GM23248 (cell line): Measurements from ENCODE around the gene SMIM8. TPM values are rescaled to one million over a fixed set of nuclear protein-coding genes. Genes with fewer than 3 reads are reported as not detected.
"Not testable (repeated sequence)": the region's sequence is repeated elsewhere in the genome, so short reads cannot be mapped to it uniquely, and the experiment has no call there.

Experiments used
- DNase-seq: peaks from one replicate; pipeline ENCODE4 v3.0.0-alpha.2; 2015
- H2AFZ ChIP-seq: fragments of 200-600 bp; sonication (generic); 2 replicates; pipeline ENCODE4 v1.6.1; 2016; ENCODE audit warnings: antibody characterized with exemption
- H3F3A ChIP-seq: fragments of 200-600 bp; sonication (generic); 2 replicates; pipeline ENCODE4 v1.6.1; 2016; ENCODE audit warnings: mild to moderate bottlenecking, antibody characterized with exemption, mixed run types; ENCODE audit not compliant: insufficient read depth
- H3K27ac ChIP-seq: fragments of 200-600 bp; sonication (generic); 2 replicates; pipeline ENCODE4 v1.5.1; 2016; ENCODE audit warnings: mild to moderate bottlenecking
- H3K27me3 ChIP-seq: fragments of 200-600 bp; sonication (generic); replicated peaks from 2 replicates; pipeline ENCODE4 v1.6.1; 2016; ENCODE audit warnings: mild to moderate bottlenecking; ENCODE audit not compliant: insufficient read depth
- H3K36me3 ChIP-seq: fragments of 200-600 bp; sonication (generic); 2 replicates; pipeline ENCODE4 v1.6.1; 2016; ENCODE audit warnings: low read depth, mild to moderate bottlenecking
- H3K4me1 ChIP-seq: fragments of 200-600 bp; sonication (generic); 2 replicates; pipeline ENCODE4 v1.6.1; 2016; ENCODE audit warnings: mild to moderate bottlenecking; ENCODE audit not compliant: insufficient read depth
- H3K4me2 ChIP-seq: fragments of 200-600 bp; sonication (generic); one replicate; pipeline ENCODE4 v1.6.1; 2016; ENCODE audit warnings: mild to moderate bottlenecking; ENCODE audit not compliant: unreplicated experiment
- H3K4me3 ChIP-seq: fragments of 200-600 bp; sonication (generic); 2 replicates; pipeline ENCODE4 v1.5.1; 2016; ENCODE audit warnings: mild to moderate bottlenecking
- H3K79me2 ChIP-seq: fragments of 200-600 bp; sonication (generic); 2 replicates; pipeline ENCODE4 v1.6.1; 2016; ENCODE audit warnings: mild to moderate bottlenecking; ENCODE audit not compliant: insufficient read depth
- H3K9ac ChIP-seq: fragments of 200-600 bp; sonication (generic); 2 replicates; pipeline ENCODE4 v1.6.1; 2016; ENCODE audit warnings: mild to moderate bottlenecking
- H3K9me2 ChIP-seq: fragments of 200-600 bp; sonication (generic); 2 replicates; pipeline ENCODE4 v1.6.1; 2016; ENCODE audit warnings: mixed run types, mild to moderate bottlenecking, moderate library complexity; ENCODE audit not compliant: insufficient read depth
- H3K9me3 ChIP-seq: fragments of 200-600 bp; sonication (generic); one replicate; pipeline ENCODE4 v1.6.1; 2017; ENCODE audit warnings: low read depth
- H4K20me1 ChIP-seq: fragments of 200-600 bp; sonication (generic); 2 replicates; pipeline ENCODE4 v1.6.0; 2016; ENCODE audit not compliant: insufficient read depth
- EZH2 ChIP-seq: fragments of 200-600 bp; sonication (generic); IDR thresholded peaks from 2 replicates; pipeline ENCODE4 v1.6.1; 2018; ENCODE audit warnings: antibody characterized with exemption, mild to moderate bottlenecking; ENCODE audit not compliant: insufficient read depth, poor library complexity, severe bottlenecking
- EZH2phosphoT487 ChIP-seq: fragments of 200-600 bp; sonication (generic); IDR thresholded peaks from 2 replicates; pipeline ENCODE4 v1.6.1; 2018; ENCODE audit warnings: antibody characterized with exemption, moderate library complexity, mild to moderate bottlenecking, low read depth; ENCODE audit not compliant: insufficient read depth
- WGBS, 2 experiments: methylation state at CpG; one replicate each; pipeline ENCODE4 v1.1.6; 2015 to 2017; ENCODE audit warnings: low lambda C conversion rate in 2 of 2, low coverage in 1 of 2; ENCODE audit errors: missing lambda C conversion rate in 2 of 2; 5-methylcytosine and 5-hydroxymethylcytosine counted together
- in situ Hi-C: fragments of 300-500 bp; cut with MboI; formaldehyde crosslinking; loops from 2 replicates; pipeline ENCODE4 v1.15.0; 2020
- polyA plus RNA-seq: library from polyadenylated mRNA; unstranded; fragments of >200 nt; fragmentation: Nextera tagmentation; extraction: Ambion mirVana; gene quantifications from 2 replicates; pipeline ENCODE4 v1.2.1, GENCODE V29; 2016
- total RNA-seq: library from RNA; depleted of rRNA; stranded (reverse); fragments of >200 nt; shearing (Covaris generic); gene quantifications from 2 replicates; pipeline ENCODE4 v1.2.3, GENCODE V29; 2014

The SMIM8 gene
- total and polyA plus RNA-seq, 2 experiments from 2014 or later = 2.4 to 8.7 TPM

GRCh38 chr6:87289571-87289970, 32.8 kb upstream of the SMIM8 start:
- no peaks in the 10 kb centered on the region for H3K36me3 ChIP-seq
- 58 to 63% methylated on average over 3 of the region's 3 CpGs for WGBS, 2 experiments
- no peaks in the 10 kb centered on the region for H3K9me2 ChIP-seq
- no peak overlapping the region for H3K27ac ChIP-seq
- H3K27me3 ChIP-seq = peaks cover 12% of the 10 kb centered on the region; the same call in 1 of the 2 replicates
- H4K20me1 ChIP-seq = no peaks in the 10 kb centered on the region
- DNase-seq = no peak
- in situ Hi-C loops = no loop called here
- no peaks in the 10 kb centered on the region for H3K4me1 ChIP-seq
- H3K79me2 ChIP-seq = no peaks in the 10 kb centered on the region
- H3F3A ChIP-seq = no peaks in the 10 kb centered on the region
- H3K4me2 ChIP-seq = no peak overlapping the region
- no peaks in the 10 kb centered on the region for H3K9me3 ChIP-seq
- TF ChIP-seq EZH2 (no peak), EZH2phosphoT487 (no peak)
- H2AFZ ChIP-seq = no peak overlapping the region
- no peak overlapping the region for H3K4me3 ChIP-seq
- no peak overlapping the region for H3K9ac ChIP-seq

GRCh38 chr6:87291883-87292282, 30.5 kb upstream of the SMIM8 start:
- Histone ChIP-seq H3K4me1 (no peaks in the 10 kb centered on the region), H3K9me3 (no peaks in the 10 kb centered on the region), H3K27me3 (peaks cover 12% of the 10 kb centered on the region; the same call in 1 of the 2 replicates), H3K9me2 (no peaks in the 10 kb centered on the region), H3K4me2 (no peak overlapping the region), H3K9ac (no peak overlapping the region), H3K36me3 (no peaks in the 10 kb centered on the region), H4K20me1 (no peaks in the 10 kb centered on the region), H2AFZ (no peak overlapping the region), H3K27ac (no peak overlapping the region), H3F3A (no peaks in the 10 kb centered on the region), H3K4me3 (no peak overlapping the region), H3K79me2 (no peaks in the 10 kb centered on the region)
- TF ChIP-seq EZH2 (no peak), EZH2phosphoT487 (no peak)
- no peak for DNase-seq
- in situ Hi-C loops = no loop called here
- WGBS, 2 experiments = 40 to 41% methylated on average over 2 of the region's 2 CpGs

- no peak overlapping the region for H3K27ac ChIP-seq
- no peak overlapping the region for H2AFZ ChIP-seq
- no peaks in the 10 kb centered on the region for H3K79me2 ChIP-seq
- DNase-seq = no peak
- TF ChIP-seq EZH2phosphoT487 (no peak), EZH2 (no peak)
- H3F3A ChIP-seq = no peaks in the 10 kb centered on the region
- peaks cover 15% of the 10 kb centered on the region for H3K27me3 ChIP-seq
- 51 to 62% methylated on average over 4 of the region's 4 CpGs for WGBS, 2 experiments
- no peak overlapping the region for H3K4me2 ChIP-seq
- no peak overlapping the region for H3K9ac ChIP-seq
- H3K4me1 ChIP-seq = no peaks in the 10 kb centered on the region
- no peaks in the 10 kb centered on the region for H3K9me3 ChIP-seq
- no peaks in the 10 kb centered on the region for H3K36me3 ChIP-seq
- H3K4me3 ChIP-seq = no peak overlapping the region
- in situ Hi-C loops = no loop called here
- H3K9me2 ChIP-seq = no peaks in the 10 kb centered on the region
- no peaks in the 10 kb centered on the region for H4K20me1 ChIP-seq
These were observed 28.9 kb upstream of the SMIM8 start for GRCh38 chr6:87293526-87293925.

GRCh38 chr6:87297119-87297518, 25.3 kb upstream of the SMIM8 start:
- Histone ChIP-seq H3K9me3 (no peaks in the 10 kb centered on the region), H3K9me2 (no peaks in the 10 kb centered on the region), H3K27ac (no peak overlapping the region), H3K27me3 (peaks cover 14% of the 10 kb centered on the region), H3F3A (no peaks in the 10 kb centered on the region), H3K79me2 (no peaks in the 10 kb centered on the region), H3K4me2 (no peak overlapping the region), H2AFZ (no peak overlapping the region), H3K4me1 (no peaks in the 10 kb centered on the region), H3K4me3 (no peak overlapping the region), H3K36me3 (no peaks in the 10 kb centered on the region), H4K20me1 (no peaks in the 10 kb centered on the region), H3K9ac (no peak overlapping the region)
- TF ChIP-seq EZH2 (no peak), EZH2phosphoT487 (no peak)
- peak; percentile 17 for DNase-seq
- WGBS, 2 experiments = 50 to 55% methylated on average over 1 of the region's 1 CpG
- in situ Hi-C loops = no loop called here

GRCh38 chr6:87301277-87301676, 21.1 kb upstream of the SMIM8 start:
- H3K4me2 ChIP-seq, H3K36me3 ChIP-seq, H3K27ac ChIP-seq, H3F3A ChIP-seq, H3K79me2 ChIP-seq, H2AFZ ChIP-seq, H3K9ac ChIP-seq, H3K9me2 ChIP-seq, in situ Hi-C loops, DNase-seq, H3K4me1 ChIP-seq, H3K4me3 ChIP-seq, H3K9me3 ChIP-seq, H4K20me1 ChIP-seq: not testable (repeated sequence)
- H3K27me3 ChIP-seq = peaks cover 14% of the 10 kb centered on the region
- 55 to 57% methylated on average over 9 of the region's 9 CpGs for WGBS, 2 experiments
